Forelimb muscle (tissue), 1 donor: ENCODE data around the gene CDA. TPM values are rescaled to one million over a fixed set of nuclear protein-coding genes. Genes with fewer than 3 reads are reported as not detected.

ENCODE experiments used
- DNase-seq: peaks from one replicate; pipeline ENCODE4 v3.0.0-alpha.2; 2013; ENCODE audit warnings: low read depth
- polyA plus RNA-seq: library from polyadenylated mRNA; unstranded; fragments of 120-200 nt; gene quantifications from one replicate; pipeline ENCODE4 v1.2.1, GENCODE V29; 2013; ENCODE audit not compliant: insufficient read length

CDA gene
- polyA plus RNA-seq, 1 donor = 0.18 TPM

GRCh38 chr1:20615946-20616846 is 27.3 kb downstream of the CDA start:
- DNase-seq = no peak

GRCh38 chr1:20616847-20617487 is 28.1 kb downstream of the CDA start:
- no peak for DNase-seq

GRCh38 chr1:20618550-20618949 is 29.7 kb downstream of the CDA start:
- no peak for DNase-seq

- no peak for DNase-seq
These were observed 31.1 kb downstream of the CDA start for GRCh38 chr1:20619999-20620398.

- DNase-seq = no peak
These were observed 32.1 kb downstream of the CDA start for GRCh38 chr1:20621012-20621411.

GRCh38 chr1:20624709-20625108 is 35.8 kb downstream of the CDA start:
- no peak for DNase-seq

- no peak for DNase-seq
These were observed 36.5 kb downstream of the CDA start for GRCh38 chr1:20625176-20626097.

GRCh38 chr1:20626098-20626427 is 37.2 kb downstream of the CDA start:
- DNase-seq = no peak

- DNase-seq = no peak
These were observed 37.6 kb downstream of the CDA start for GRCh38 chr1:20626524-20626923.

- DNase-seq = no peak
These were observed 41.8 kb downstream of the CDA start for GRCh38 chr1:20630729-20631128.

- no peak for DNase-seq
These were observed 43.5 kb downstream of the CDA start for GRCh38 chr1:20632386-20632785.

GRCh38 chr1:20633190-20634064 is 44.5 kb downstream of the CDA start, which contains the start of gene PINK1:
Gene PINK1, plus strand, starts transcription at chr1:20633458. Its CDS starts 91 bp downstream, at chr1:20633549.
- no peak for DNase-seq

- DNase-seq = no peak
These were observed 45.2 kb downstream of the CDA start for GRCh38 chr1:20634065-20634593.

GRCh38 chr1:20634594-20635084 is 45.7 kb downstream of the CDA start:
- no peak for DNase-seq

GRCh38 chr1:20636785-20637347 is 48.0 kb downstream of the CDA start:
- no peak for DNase-seq

- no peak for DNase-seq
These were observed 51.3 kb downstream of the CDA start for GRCh38 chr1:20640183-20640597.

- no peak for DNase-seq
These were observed 53.1 kb downstream of the CDA start for GRCh38 chr1:20641975-20642374.

GRCh38 chr1:20643080-20643479 is 54.2 kb downstream of the CDA start:
- DNase-seq = no peak

GRCh38 chr1:20644416-20644815 is 55.5 kb downstream of the CDA start:
- no peak for DNase-seq

- DNase-seq = no peak
These were observed 56.5 kb downstream of the CDA start for GRCh38 chr1:20645414-20645813.
